ENCODE data around the gene FLYWCH1.
"Not testable (repeated sequence)": the region's sequence is repeated elsewhere in the genome, so short reads cannot be mapped to it uniquely, and the experiment has no call there.

Gene FLYWCH1

DNA sequence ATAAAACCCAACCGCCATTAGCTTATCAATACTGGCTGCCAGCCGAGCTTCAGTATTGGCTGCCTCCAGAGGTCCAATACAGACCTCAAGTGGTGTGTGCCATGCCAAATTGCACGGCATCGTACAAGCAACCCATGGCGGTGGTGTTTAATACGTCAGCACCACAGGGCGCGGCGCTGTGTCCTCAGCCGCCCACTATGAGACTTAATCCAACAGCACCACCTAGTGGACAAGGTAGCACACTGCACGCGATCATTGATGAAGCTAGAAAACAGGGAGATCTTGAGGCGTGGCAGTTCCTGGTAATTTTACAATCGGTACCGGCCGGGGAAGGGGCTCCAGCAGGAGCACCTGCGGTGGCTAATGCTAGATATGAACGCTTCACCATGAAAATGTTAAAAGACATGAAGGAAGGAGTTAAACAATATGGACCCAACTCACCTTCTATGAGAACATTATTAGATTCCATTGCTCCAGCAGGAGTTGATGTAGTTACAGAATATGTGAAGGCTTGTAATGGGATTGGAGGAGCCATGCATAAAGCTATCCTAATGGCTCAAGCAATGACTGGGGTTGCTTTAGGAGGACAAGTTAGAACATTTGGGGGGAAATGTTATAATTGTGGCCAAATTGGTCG lies 15.4 kb downstream of the FLYWCH1 start:
- DNase-seq = peak; percentile 81 to 89

DNA sequence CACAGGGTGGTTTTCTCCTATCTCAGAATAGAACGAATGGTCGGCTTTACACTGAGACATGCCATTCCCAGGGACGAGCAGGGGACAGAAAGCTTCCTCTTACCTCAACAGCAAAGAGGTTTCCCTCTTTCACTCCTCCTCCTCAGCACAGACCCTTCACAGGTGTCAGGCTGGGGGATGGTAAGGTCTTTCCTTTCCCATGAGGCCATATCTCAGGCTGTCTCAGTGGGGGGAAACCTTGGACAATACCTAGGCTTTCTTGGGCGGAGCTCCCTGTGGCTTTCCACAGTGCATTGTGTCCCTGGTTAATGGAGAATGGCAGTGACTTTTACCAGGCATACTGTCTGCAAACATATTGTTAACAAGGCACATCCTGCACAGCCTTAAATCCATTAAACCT lies 16.4 kb downstream of the FLYWCH1 start:
- not testable (repeated sequence) for DNase-seq

DNA sequence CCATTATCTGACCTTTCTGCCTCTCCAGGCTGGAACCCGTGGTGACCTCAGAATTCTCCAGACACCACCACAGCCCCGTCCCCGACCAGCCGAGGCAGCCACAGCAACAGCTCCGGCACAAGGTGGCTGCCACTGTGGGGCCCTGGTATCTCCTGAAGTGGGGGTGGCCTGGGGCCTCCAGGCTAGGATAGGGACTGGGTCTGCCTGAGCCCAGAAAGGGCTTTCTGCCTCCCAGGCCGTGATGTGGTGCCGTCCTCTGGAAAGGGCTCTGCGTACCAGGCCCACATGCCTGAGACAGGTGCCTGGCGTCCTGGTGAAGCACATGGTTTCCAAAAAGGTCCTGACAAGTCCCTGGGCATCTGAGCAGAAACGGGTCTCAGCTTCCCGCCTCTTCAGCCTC lies 17.1 kb downstream of the FLYWCH1 start:
- DNase-seq = no peak

DNA sequence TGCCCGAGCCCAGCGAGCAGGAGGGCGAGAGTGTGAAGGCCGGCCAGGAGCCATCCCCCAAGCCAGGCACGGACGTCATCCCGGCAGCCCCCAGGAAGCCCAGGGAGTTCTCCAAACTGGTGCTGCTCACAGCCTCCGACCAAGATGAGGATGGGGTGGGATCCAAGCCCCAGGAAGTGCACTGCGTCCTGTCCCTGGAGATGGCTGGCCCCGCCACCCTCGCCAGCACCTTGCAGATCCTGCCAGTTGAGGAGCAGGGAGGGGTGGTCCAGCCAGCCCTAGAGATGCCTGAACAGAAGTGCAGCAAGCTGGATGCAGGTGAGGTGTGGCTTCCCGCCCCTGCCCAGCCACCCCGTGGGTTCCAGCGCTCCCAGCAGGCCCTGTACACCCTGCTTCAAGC lies 18.0 kb downstream of the FLYWCH1 start:
- DNase-seq = no peak

DNA sequence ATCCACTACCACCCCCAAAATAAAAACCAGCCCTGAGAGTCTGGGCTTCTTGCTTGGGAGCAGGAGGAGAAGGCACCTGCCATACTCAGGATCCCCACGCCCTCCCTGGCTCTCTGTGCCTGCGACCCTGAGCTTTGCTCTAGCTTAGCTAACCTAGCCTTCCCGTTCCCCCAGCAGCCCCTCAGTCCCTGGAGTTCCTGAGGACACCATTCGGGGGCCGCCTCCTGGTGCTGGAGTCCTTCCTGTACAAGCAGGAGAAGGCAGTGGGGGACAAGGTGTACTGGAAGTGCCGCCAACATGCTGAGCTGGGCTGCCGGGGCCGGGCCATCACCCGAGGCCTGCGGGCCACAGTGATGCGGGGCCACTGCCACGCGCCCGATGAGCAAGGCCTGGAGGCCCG lies 18.5 kb downstream of the FLYWCH1 start:
- no peak for DNase-seq

DNA sequence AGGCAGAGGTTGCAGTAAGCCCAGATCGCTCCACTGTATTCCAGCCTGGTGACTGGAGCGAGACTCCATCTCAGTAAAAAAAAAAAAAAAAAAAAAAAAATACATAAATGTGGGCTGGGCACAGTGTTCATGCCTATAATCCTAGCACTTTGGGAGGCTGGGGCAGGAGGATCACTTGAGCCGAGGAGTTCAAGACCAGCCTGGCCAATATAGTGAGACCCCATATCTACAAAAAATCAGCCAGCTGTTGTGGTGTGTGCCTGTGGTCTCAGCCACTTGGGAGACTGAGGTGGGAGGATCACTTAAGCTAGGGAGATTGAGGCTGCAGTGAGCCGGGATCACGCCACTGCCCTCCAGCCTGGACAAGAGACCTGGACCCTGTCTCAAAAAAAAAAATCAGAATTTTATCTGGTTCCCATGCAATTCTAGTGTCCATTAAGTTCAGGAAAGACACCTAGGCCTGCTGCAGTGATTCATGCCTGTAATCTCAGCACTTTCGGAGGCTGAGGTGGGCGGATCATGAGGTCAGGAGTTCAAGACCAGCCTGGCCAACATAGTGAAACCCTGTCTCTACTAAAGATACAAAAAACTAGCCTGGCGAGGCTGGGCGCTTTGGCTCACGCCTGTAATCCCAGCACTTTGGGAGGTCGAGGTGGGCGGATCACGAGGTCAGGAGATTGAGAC lies 19.6 kb downstream of the FLYWCH1 start:
- DNase-seq = not testable (repeated sequence)

DNA sequence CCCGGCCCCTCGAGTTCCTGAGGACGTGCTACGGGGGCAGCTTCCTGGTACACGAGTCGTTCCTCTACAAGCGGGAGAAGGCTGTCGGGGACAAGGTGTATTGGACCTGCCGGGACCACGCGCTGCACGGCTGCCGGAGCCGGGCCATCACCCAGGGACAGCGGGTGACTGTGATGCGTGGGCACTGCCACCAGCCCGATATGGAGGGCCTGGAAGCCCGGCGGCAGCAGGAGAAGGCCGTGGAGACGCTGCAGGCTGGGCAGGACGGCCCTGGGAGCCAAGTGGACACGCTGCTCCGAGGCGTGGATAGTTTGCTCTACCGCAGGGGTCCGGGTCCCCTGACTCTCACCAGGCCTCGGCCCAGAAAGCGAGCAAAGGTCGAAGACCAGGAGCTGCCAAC lies 21.4 kb downstream of the FLYWCH1 start:
- no peak for DNase-seq

DNA sequence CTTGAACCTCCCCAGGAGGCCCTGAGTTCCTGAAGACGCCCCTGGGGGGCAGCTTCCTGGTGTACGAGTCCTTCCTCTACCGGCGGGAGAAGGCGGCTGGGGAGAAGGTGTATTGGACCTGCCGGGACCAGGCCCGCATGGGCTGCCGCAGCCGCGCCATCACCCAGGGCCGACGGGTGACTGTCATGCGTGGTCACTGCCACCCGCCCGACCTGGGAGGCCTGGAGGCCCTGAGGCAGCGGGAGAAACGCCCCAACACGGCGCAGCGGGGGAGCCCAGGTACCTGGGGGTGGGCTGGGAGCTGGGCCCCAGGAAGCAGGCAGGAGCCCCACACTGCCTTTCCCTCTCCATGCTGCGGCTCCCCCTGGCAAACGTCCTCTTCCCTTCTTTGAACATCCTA lies 22.0 kb downstream of the FLYWCH1 start:
- DNase-seq = no peak

DNA sequence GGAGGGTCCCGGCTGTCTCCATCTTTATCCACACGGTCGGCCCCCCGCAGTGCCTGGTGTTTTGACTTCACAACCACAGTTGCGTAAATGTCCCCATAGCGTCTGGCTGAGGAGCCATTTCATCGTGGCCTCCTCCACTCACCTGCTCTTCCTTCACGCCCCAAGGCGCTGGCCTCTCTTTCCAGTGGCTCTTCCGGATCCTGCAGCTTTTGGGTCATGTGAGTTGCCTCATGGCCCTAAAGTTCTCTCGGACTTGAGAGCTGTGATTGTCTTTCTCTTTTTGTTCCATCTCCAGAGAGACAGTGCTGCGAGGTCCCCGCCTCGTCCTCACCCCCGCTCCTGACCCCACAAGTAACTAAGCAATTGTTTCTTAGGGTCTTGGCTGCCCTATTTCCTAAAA lies 22.7 kb downstream of the FLYWCH1 start:
- DNase-seq = no peak

DNA sequence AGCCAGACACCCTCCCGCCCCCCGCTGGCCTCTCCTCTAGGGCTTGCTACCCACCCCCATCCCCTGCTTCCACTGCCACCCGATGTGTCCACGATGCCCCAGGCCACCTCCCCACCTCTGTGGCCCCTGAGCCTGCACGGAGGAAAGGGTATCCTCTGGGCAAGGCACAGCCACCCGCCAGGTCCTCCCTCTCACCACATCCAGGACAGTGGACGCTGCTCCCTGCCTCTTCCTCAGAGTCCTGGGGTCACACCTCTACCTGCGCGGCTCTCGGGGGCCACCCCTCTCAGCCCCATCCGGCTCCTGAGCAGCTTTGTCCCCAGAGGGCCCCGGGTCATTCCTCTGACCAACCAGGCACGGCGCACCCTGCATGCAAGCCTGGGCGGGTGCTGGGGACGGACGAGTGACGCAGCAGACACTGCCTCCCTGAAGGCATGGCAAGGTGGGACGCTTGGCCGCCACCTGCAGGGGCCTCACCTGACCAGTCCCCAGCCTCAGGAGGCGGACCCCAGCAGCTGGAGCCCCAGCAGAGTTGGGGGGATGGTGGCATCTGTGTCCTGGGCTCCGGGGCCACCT lies 24.8 kb downstream of the FLYWCH1 start:
- DNase-seq = no peak

DNA sequence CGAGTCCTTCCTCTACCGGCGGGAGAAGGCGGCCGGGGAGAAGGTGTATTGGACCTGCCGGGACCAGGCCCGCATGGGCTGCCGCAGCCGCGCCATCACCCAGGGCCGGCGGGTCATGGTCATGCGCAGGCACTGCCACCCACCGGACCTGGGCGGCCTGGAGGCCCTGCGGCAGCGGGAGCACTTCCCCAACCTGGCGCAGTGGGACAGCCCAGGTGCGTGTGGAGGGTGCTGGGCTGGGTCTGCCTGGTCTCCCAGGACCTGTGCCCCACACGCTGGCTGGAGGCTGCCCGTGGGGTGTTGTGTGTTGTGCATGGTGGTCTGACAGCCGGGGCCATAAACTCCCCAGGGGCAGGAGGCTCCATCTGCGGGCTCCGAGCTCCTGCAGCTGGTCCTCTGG lies 25.4 kb downstream of the FLYWCH1 start:
- no peak for DNase-seq

DNA sequence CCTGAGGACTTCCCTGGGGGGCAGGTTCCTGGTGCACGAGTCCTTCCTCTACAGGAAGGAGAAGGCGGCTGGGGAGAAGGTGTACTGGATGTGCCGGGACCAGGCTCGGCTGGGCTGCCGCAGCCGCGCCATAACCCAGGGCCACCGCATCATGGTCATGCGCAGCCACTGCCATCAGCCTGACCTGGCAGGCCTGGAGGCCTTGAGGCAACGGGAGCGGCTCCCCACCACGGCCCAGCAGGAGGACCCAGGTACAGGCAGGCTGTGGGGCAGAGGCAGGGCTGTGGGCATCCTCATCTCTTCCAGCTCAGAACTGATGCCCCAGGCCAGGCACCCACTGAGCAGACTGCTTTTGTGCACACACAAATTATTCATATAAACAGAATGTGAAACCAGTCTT lies 26.5 kb downstream of the FLYWCH1 start:
- DNase-seq = no peak

DNA sequence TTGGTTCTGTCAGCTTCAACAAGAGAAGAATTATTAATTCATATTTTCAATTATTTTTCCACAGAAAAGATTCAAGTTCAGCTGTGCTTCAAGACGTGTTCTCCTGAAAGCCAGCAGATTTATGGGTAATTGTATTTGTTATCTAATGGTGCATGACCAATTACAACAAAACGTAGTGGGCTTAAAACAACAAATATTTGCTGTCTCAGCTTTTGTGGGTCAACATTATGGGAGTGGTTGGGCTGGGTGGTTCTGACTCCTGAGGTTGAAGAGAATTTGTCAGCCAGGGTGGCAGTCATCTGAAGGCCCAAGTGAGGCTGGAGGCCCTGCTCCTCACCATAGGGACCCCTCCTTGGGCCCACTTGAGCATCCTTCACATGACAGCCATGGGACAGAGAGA lies 28.2 kb downstream of the FLYWCH1 start:
- DNase-seq = no peak

DNA sequence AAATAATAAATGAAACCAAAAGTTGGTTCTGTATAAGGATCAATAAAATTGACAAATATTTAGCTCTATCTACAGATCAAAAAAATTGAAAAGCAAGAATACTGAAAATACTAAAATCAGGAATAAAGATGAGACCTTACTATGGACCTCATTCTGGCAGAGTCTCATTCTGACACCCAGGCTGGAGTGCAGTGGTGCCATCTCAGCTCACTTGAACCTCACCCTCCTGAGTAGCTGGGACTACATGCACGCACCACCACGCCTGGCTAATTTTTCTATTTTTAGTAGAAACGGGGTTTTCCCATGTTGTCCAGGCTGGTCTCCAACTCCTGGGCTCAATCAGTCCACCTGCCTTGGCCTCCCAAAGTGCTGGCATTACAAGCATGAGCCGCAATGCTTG lies 30.3 kb downstream of the FLYWCH1 start:
- DNase-seq = no peak

DNA sequence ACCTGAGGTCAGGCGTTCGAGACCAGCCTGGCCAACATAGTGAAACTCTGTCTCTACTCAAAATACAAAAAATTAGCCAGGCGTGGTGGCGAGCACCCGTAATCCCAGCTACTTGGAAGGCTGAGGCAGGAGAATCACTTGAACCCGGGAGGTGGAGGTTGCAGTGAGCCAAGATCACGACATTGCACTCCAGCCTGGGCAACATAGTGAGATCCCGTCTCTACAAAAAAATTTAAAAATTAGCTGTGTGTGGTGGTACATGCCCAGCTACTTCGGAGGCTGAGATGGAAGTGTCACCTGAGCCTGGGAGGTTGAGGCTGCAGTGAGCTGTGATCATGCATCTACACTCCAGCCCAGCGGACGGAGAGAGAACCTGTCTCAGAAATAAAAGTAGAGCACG lies 32.0 kb downstream of the FLYWCH1 start:
- DNase-seq = not testable (repeated sequence)

DNA sequence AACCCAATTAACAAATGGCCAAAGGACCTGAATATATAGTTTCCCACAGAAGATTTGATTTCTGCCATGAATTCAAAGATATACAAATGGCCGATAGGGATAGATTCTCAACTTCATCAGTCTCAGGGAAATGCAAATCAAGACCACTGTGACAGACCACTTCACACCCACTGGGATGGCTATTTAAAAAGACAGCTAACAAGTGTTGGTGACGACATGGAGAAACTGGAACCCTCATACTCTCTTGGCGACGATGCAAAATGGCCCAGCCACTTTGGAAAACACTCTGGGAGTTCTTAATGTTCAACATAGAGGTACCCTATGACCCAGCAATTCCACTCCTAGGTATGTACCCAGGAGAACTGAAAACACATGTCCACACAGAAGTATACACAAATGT lies 34.9 kb downstream of the FLYWCH1 start:
- DNase-seq = no peak

DNA sequence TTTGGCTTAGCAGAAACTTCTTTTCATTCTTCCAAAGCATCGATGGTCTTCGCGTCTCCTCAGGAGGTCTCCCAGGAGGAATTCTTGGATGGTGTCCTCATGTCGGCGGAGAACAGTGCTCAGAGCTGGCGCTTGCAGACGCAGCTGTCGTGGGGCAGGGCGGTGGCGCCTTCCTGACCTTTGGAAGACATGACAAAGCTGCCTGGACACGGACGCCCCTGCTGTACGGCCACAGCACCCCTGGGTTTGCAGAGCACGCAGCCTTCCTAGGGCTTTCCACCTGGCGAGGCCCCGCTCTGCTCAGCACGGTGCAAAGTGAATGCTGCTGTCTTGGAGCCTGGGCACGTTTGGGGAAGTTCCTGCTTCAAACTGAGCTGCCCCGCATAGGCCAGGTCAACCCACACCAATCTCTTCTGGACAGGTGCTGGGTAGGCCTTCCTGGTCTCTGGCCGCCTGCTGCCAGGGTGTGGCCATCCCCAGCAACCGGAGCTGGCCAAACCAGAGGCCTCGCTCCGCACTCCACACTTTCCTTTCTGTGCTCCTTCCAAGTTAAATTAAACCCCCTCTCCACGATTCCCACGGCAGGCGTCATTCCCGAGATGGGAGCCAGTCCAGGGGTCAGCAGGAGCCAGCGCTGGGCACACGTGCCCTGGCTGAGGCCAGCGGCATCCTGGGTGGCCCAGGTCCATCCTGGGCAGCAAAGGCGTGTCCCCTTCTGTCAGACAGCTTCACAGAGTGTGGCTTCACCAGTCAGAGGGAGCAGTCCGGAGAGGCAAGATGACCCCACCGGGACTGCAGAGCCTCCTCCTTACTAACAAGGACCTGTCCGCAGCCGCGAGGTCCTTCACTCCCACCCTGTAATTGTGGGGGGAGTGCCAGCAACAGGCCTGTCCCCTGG lies 37.3 kb downstream of the FLYWCH1 start:
- no peak for DNase-seq

DNA sequence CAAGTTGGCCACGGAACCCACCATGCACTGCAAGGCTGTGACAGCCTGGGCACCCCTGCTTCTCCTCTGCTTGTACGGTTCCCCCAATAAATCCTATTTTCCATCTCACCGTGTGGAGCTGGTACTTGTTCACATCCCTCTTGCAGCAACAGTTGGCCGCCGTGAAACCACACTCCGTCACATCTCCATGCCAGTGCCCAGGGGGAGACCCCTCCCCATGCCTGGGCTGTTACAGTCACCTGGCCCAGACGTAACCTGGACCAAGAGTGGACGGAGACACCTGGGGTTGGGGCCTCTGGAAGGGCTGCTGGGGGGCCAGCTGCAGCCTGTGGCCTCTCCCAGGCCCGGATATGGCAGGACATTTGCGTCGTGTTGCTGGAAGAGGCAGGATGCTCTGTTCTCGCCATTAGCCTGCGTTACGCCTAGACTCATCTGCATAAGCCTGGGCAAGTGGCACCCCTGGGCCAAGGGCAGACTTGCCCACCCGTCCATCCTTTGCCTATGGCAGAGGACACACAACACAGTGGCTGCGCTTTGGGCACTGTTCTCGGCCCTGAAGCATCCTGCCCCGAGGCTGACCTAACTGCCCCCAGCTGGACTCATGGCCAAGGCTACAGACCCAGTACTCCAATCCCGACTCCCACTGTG lies 38.1 kb downstream of the FLYWCH1 start:
- DNase-seq = no peak

DNA sequence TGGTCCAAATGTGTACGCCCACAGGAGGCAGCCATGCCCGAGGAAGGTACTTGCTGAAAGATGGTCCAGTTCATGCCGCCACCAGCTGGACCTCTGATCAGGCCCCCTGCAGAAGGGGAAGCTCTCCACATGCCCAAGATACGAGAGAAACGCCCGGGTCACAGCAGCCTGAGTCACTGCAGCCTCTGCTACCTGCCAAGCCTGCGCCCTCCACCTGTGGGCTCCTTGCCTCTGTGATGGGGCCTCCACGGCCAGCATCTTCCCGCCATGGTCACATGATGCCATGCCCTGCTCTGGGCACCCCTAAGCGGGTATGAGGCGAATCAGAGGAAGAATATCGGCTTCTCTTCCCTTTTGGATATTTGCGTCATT lies 38.6 kb downstream of the FLYWCH1 start:
- no peak for DNase-seq

DNA sequence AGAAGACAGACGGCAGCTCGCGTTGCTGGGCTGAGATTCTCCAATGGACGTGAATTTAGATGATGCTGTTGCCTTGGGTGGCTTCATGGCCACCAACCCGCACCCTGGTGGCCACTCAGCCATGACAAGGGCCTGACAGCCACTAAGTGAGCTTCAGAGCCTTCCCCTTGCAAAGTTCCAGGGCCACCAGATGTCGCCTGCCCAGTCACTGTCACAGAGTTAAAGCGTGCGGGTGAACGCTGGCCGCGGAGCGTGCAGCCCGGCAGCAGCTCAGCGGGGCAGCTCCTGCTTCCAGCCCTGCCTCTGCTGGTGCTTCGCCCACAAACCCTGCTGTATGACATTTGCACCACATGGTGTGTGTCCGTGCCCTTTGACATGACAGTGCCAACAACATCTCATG lies 39.0 kb downstream of the FLYWCH1 start:
- no peak for DNase-seq

DNA sequence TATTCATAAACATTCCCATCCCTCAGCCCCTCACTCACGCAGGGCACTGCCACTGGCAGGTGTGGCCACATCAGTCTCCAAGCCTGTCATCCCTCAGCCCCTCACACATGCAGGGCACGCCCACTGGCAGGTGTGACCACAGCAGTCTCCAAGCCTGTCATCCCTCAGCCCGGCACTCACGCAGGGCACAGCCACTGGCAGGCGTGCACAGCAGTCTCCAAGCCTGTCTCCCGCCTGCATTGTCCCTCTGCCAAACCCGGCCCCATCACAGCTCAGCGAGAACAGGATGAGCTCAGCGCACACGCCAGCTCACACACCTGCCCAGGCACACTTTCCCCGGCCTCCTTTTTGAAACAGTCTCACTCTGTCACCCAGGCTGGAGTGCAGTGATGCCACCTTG lies 40.9 kb downstream of the FLYWCH1 start:
- DNase-seq = no peak

DNA sequence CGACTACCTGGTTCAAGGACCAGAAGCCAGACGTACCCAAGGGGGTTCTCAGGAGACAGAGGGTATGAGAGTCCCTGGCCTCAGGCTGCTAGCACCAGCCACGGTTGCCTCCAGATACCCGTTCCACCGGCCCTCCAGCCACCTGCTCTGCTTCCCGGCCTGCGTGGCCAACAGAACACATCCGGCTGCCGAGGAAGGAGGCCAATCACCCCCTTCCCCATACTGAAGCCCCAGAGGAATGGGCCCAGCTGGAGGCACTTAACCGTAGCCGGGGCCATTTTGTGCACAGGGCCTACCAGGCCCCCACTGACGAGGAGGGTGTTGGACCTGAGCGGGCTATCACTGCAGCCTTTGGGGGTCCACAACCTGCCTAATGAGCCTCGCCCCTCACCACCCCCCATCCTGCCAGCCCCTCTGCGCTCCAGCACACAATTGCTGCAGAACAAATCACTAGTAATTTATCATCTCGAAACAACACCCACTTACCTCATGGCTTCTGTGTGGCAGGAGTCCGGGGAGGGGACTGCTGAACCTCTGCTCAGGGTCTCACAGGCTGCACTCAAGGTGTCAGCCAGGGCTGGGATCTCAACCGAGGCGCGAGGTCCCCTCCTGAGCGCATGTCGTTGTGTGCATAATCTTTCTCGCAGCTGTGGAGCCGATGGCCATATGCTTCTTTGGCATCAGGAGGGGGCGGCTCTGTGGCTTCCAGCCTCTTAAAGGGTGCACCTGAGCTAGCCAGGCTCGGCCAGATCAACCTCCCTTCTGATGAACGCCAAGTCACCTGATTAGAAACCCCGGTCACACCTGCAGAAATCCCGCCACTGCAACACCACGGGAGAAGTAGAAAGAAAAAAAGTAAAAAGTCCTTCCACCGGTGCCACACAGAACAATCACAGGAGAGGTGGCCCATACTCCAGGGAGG lies 42.2 kb downstream of the FLYWCH1 start:
- DNase-seq = no peak
